ENCODE measurements around the gene LY6G6F.
A peak's percentile ranks its signal among the peaks of the same experiment; 100 is the strongest.

LY6G6F gene

GRCh38 chr6:31723980-31724691 lies 17.5 kb downstream of the LY6G6F start:
- DNase-seq (ENCODE audit: low spot score) = no peak

- no peak for DNase-seq (ENCODE audit: low spot score)
Observed at GRCh38 chr6:31725502-31726350, 19.1 kb downstream of the LY6G6F start.

GRCh38 chr6:31727034-31727716 lies 20.5 kb downstream of the LY6G6F start:
- no peak for DNase-seq (ENCODE audit: low spot score)

- no peak for DNase-seq (ENCODE audit: low spot score)
Observed at GRCh38 chr6:31727717-31728671, 21.3 kb downstream of the LY6G6F start.

- DNase-seq (ENCODE audit: low spot score) = no peak
Observed at GRCh38 chr6:31728767-31729514, 22.3 kb downstream of the LY6G6F start, which contains the start of gene DDAH2. Gene DDAH2, minus strand, starts transcription at chr6:31729299. Its CDS starts 138 bp downstream, at chr6:31729161.

- peak; percentile 81 for DNase-seq (ENCODE audit: low spot score)
Observed at GRCh38 chr6:31729515-31729978, 22.9 kb downstream of the LY6G6F start.

- peak; percentile 69 for DNase-seq (ENCODE audit: low spot score)
Observed at GRCh38 chr6:31729979-31730630, 23.4 kb downstream of the LY6G6F start.

GRCh38 chr6:31730631-31731086 lies 24.0 kb downstream of the LY6G6F start:
- no peak for DNase-seq (ENCODE audit: low spot score)

GRCh38 chr6:31732029-31732428 lies 25.4 kb downstream of the LY6G6F start:
- DNase-seq (ENCODE audit: low spot score) = no peak

GRCh38 chr6:31733734-31734133 lies 27.1 kb downstream of the LY6G6F start:
- DNase-seq (ENCODE audit: low spot score) = no peak

GRCh38 chr6:31734247-31734820 lies 27.7 kb downstream of the LY6G6F start:
- DNase-seq (ENCODE audit: low spot score) = no peak

GRCh38 chr6:31734821-31735406 lies 28.2 kb downstream of the LY6G6F start:
- peak; percentile 25 for DNase-seq (ENCODE audit: low spot score)

- peak; percentile 37 for DNase-seq (ENCODE audit: low spot score)
Observed at GRCh38 chr6:31736021-31736767, 29.5 kb downstream of the LY6G6F start, which contains the start of gene CLIC1. Gene CLIC1, minus strand, starts transcription at chr6:31736530. Its CDS starts 230 bp downstream, at chr6:31736300.

- DNase-seq (ENCODE audit: low spot score) = no peak
Observed at GRCh38 chr6:31736768-31737314, 30.2 kb downstream of the LY6G6F start.

- peak; percentile 45 for DNase-seq (ENCODE audit: low spot score)
Observed at GRCh38 chr6:31737315-31737990, 30.8 kb downstream of the LY6G6F start.

GRCh38 chr6:31737991-31738979 lies 31.6 kb downstream of the LY6G6F start:
- DNase-seq (ENCODE audit: low spot score) = peak; percentile 77

Measured in pons (tissue), 1 donor.